OCI-LY3 (cell line): ENCODE data around the gene NFX1.

Experiments used
- H2AFZ ChIP-seq: fragments of 200-600, 300-600 bp; shearing (Covaris generic); 2 replicates; pipeline ENCODE4 v1.6.0; 2014; ENCODE audit warnings: antibody characterized with exemption, low read depth, low read length
- H3K27ac ChIP-seq: fragments of 200-600, 300-600 bp; sonication (generic); 2 replicates; pipeline ENCODE4 v1.5.1; 2014; ENCODE audit warnings: mild to moderate bottlenecking, low read length, moderate library complexity, mixed read lengths
- H3K27me3 ChIP-seq: fragments of 200-600, 300-600 bp; sonication (generic); 2 replicates; pipeline ENCODE4 v1.6.1; 2014; ENCODE audit warnings: low read depth, low read length, mixed read lengths
- H3K36me3 ChIP-seq: fragments of 200-600, 300-600 bp; sonication (generic); replicated peaks from 2 replicates; pipeline ENCODE3; 2014; ENCODE audit warnings: low read depth, low read length, mixed read lengths
- H3K4me1 ChIP-seq: fragments of 300-600, 200-600 bp; sonication (generic); 2 replicates; pipeline ENCODE4 v1.6.1; 2014; ENCODE audit warnings: low read length, mixed read lengths
- H3K4me2 ChIP-seq: fragments of 200-600, 300-600 bp; sonication (generic); 2 replicates; pipeline ENCODE4 v1.6.1; 2014; ENCODE audit warnings: low read length, mixed read lengths
- H3K4me3 ChIP-seq: fragments of 300-600, 200-600 bp; sonication (generic); 2 replicates; pipeline ENCODE4 v1.5.1; 2014; ENCODE audit warnings: antibody characterized with exemption, mild to moderate bottlenecking, low read length, moderate library complexity
- H3K79me2 ChIP-seq: fragments of 300-600, 200-600 bp; shearing (Covaris generic); 2 replicates; pipeline ENCODE4 v1.6.1; 2014; ENCODE audit warnings: mild to moderate bottlenecking, low read length, mixed read lengths
- H3K9ac ChIP-seq: fragments of 300-600, 200-600 bp; shearing (Covaris generic); 2 replicates; pipeline ENCODE4 v1.6.0; 2014; ENCODE audit warnings: mild to moderate bottlenecking, low read length, moderate library complexity
- H3K9me3 ChIP-seq: fragments of 200-600, 300-600 bp; shearing (Covaris generic); 2 replicates; pipeline ENCODE4 v1.6.1; 2014; ENCODE audit warnings: low read length, mixed read lengths; ENCODE audit not compliant: insufficient read depth
- H4K20me1 ChIP-seq: fragments of 200-600, 300-600 bp; sonication (generic); 2 replicates; pipeline ENCODE4 v1.6.1; 2016; ENCODE audit warnings: low read length, mixed read lengths; ENCODE audit not compliant: insufficient read depth
- EZH2phosphoT487 ChIP-seq: fragments of 200-600 bp; shearing (Covaris generic); IDR thresholded peaks from 2 replicates; pipeline ENCODE4 v1.6.1; 2018; ENCODE audit warnings: antibody characterized with exemption, mixed run types, low read depth
- TF ChIP-seq, protein P1 (sequence below): fragments of 200-600, 300-600 bp; sonication (generic); IDR thresholded peaks from 2 replicates; pipeline ENCODE4 v1.5.1; 2014; ENCODE audit warnings: antibody characterized with exemption, low read length, low read depth

NFX1 gene

DNA sequence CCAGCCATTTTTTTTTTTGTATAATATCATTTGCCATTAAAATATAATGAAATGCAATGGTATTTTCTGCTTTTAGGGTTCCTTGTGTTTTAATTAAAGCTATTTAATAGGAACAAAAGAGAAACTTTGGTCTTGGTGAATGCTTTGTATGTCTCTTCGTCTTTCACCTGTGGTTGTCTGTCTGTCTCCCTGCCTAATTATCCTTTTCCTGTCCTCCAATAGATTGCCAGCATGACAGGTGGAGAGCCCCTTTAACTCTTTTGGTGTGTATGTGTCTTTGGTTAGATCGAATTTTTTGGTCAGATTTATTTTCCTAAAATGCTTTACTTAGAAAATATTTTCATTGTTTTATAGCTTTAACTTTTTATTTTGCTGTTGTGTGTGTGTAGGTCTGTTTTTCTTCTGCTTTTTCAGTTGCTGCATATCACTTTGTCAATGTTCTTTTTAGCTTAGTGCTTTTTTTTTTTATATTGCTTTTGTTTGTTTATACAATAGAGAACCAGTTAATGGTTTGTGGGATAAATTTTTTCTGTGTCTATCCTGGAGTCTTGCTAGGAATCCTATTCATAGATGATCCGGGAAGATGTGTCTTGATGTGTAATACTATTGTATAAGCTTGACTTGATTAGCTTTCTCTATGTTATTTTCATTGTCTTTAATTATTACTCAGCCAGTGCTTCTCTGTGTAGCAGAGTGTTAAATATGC, 16.9 kb upstream of the NFX1 start:
- no peaks in the 10 kb centered on the region for H3K27me3 ChIP-seq
- peaks cover 47% of the 10 kb centered on the region for H3K36me3 ChIP-seq
- no peaks in the 10 kb centered on the region for H3K9me3 ChIP-seq
- no peaks in the 10 kb centered on the region for H3K79me2 ChIP-seq
- H3K9ac ChIP-seq = no peak overlapping the region
- H2AFZ ChIP-seq = no peak overlapping the region
- no peak overlapping the region for H3K27ac ChIP-seq
- peaks cover 7% of the 10 kb centered on the region; the same call in 1 of the 2 replicates for H3K4me1 ChIP-seq
- no peak overlapping the region for H3K4me3 ChIP-seq
- no peak overlapping the region for H3K4me2 ChIP-seq
- TF ChIP-seq, protein P1, sequence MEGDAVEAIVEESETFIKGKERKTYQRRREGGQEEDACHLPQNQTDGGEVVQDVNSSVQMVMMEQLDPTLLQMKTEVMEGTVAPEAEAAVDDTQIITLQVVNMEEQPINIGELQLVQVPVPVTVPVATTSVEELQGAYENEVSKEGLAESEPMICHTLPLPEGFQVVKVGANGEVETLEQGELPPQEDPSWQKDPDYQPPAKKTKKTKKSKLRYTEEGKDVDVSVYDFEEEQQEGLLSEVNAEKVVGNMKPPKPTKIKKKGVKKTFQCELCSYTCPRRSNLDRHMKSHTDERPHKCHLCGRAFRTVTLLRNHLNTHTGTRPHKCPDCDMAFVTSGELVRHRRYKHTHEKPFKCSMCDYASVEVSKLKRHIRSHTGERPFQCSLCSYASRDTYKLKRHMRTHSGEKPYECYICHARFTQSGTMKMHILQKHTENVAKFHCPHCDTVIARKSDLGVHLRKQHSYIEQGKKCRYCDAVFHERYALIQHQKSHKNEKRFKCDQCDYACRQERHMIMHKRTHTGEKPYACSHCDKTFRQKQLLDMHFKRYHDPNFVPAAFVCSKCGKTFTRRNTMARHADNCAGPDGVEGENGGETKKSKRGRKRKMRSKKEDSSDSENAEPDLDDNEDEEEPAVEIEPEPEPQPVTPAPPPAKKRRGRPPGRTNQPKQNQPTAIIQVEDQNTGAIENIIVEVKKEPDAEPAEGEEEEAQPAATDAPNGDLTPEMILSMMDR = no peak
- no peak for TF ChIP-seq EZH2phosphoT487
- H4K20me1 ChIP-seq = no peaks in the 10 kb centered on the region

DNA sequence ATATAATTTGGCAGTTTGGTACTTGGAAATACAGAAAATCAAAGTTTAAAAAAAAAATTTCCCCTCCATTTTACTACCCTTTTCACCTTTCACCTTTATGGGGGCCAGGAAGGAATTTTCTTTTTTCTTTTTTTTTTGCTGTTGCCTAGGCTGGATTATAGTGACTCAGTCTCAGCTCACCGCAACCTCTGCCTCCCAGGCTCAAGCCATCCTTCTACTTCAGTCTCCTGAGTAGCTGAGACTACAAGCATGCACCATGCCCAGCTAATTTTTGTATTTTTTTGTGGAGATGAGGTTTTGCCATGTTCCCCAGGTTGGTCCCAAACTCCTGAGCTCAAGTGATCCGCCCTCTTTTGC, 16.4 kb upstream of the NFX1 start:
- no peak overlapping the region for H3K9ac ChIP-seq
- peaks cover 44% of the 10 kb centered on the region for H3K36me3 ChIP-seq

DNA sequence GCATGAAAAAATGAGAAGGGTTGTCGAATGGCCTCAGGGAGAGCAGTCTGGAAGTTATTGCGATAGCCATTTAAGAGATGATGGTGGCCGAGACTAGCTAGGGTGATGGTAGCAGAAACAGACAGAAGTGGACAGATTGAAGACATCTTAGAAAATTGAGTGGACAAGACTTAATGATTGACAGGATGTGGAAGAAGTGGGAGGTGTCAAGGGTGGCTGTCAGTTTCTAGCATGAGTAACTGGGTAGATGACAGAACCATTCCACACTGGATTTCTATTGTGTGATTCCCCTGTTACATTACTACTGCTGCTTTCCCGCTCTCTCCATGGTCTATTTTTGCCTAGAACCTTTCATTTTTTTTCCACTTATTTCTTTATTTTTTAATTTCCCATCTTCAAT, 12.8 kb upstream of the NFX1 start:
- no peak overlapping the region for H3K4me3 ChIP-seq
- no peaks in the 10 kb centered on the region for H3K27me3 ChIP-seq
- no peaks in the 10 kb centered on the region for H3K79me2 ChIP-seq
- no peak overlapping the region for H3K27ac ChIP-seq
- peaks cover 12% of the 10 kb centered on the region for H3K4me1 ChIP-seq
- no peak overlapping the region for H2AFZ ChIP-seq
- no peaks in the 10 kb centered on the region for H3K9me3 ChIP-seq
- H3K4me2 ChIP-seq = no peak overlapping the region
- H4K20me1 ChIP-seq = no peaks in the 10 kb centered on the region
- no peak for TF ChIP-seq EZH2phosphoT487
- TF ChIP-seq, protein P1 = no peak
- H3K9ac ChIP-seq = no peak overlapping the region
- peaks cover 45% of the 10 kb centered on the region for H3K36me3 ChIP-seq

More for the DNA sequence above, 16.4 kb upstream of the NFX1 start:
- H3K27ac ChIP-seq = no peak overlapping the region
- H3K4me3 ChIP-seq = no peak overlapping the region
- H3K4me1 ChIP-seq = peaks cover 7% of the 10 kb centered on the region; the same call in 1 of the 2 replicates
- no peak for TF ChIP-seq EZH2phosphoT487
- TF ChIP-seq, protein P1 = no peak
- H3K27me3 ChIP-seq = no peaks in the 10 kb centered on the region
- no peak overlapping the region for H2AFZ ChIP-seq
- no peaks in the 10 kb centered on the region for H3K9me3 ChIP-seq
- H3K79me2 ChIP-seq = no peaks in the 10 kb centered on the region
- no peak overlapping the region for H3K4me2 ChIP-seq
- no peaks in the 10 kb centered on the region for H4K20me1 ChIP-seq

DNA sequence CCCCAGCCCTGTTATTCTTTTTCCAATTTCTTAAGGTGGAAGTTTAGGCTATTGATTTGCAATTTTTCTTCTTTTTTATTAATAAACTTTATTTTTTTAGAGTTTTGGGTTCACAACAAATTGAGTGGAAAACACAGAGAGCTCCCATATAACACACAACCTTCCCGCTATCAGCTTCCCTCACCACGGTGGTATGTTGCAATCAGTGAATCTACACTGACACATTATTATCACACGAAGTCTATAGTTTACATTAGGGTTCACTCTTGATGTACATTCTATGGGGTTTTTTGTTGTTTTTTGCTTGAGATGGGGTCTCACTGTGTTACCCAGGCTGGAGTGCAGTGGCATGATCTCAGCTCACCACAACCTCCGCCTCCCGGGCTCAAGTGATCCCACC, 4.8 kb upstream of the NFX1 start:
- Histone ChIP-seq H3K4me3 (no peak overlapping the region), H3K27ac (no peak overlapping the region), H2AFZ (no peak overlapping the region), H4K20me1 (no peaks in the 10 kb centered on the region), H3K9me3 (no peaks in the 10 kb centered on the region), H3K27me3 (no peaks in the 10 kb centered on the region), H3K4me2 (no peak overlapping the region), H3K79me2 (peaks cover 6% of the 10 kb centered on the region), H3K36me3 (peaks cover 23% of the 10 kb centered on the region), H3K4me1 (peaks cover 19% of the 10 kb centered on the region), H3K9ac (no peak overlapping the region)
- TF ChIP-seq, protein P1 = no peak
- no peak for TF ChIP-seq EZH2phosphoT487
